Fibroblast of the aortic adventitia (primary cell): Measurements from ENCODE around the gene COG7. TPM values are rescaled to one million over a fixed set of nuclear protein-coding genes. Genes with fewer than 3 reads are reported as not detected.

ENCODE experiments used
- DNase-seq: peaks from one replicate; pipeline ENCODE4 v3.0.0-alpha.2; 2010; ENCODE audit warnings: low read depth
- H3K4me3 ChIP-seq: 2 replicates; pipeline ENCODE4 v1.5.1; 2011; ENCODE audit warnings: low read depth, mild to moderate bottlenecking, control low read depth, low read length, moderate library complexity
- small RNA-seq: library from RNA; depleted of rRNA; stranded (forward); fragments of <200 nt; gene quantifications from one replicate; pipeline ENCODE3, GENCODE V24; 2012
- total RNA-seq: library from RNA; depleted of rRNA; stranded (reverse); fragments of >200 nt; gene quantifications from 2 replicates; pipeline ENCODE4 v1.2.3, GENCODE V29; 2012; ENCODE audit warnings: low replicate concordance
- TF ChIP-seq, protein P1 (sequence below): IDR thresholded peaks from 2 replicates; pipeline ENCODE4 v1.5.1; 2011; ENCODE audit warnings: mild to moderate bottlenecking, low read length, control low read depth, inconsistent platforms; ENCODE audit not compliant: insufficient read depth

COG7 gene
- total RNA-seq, 1 donor = 18.9 TPM

DNA sequence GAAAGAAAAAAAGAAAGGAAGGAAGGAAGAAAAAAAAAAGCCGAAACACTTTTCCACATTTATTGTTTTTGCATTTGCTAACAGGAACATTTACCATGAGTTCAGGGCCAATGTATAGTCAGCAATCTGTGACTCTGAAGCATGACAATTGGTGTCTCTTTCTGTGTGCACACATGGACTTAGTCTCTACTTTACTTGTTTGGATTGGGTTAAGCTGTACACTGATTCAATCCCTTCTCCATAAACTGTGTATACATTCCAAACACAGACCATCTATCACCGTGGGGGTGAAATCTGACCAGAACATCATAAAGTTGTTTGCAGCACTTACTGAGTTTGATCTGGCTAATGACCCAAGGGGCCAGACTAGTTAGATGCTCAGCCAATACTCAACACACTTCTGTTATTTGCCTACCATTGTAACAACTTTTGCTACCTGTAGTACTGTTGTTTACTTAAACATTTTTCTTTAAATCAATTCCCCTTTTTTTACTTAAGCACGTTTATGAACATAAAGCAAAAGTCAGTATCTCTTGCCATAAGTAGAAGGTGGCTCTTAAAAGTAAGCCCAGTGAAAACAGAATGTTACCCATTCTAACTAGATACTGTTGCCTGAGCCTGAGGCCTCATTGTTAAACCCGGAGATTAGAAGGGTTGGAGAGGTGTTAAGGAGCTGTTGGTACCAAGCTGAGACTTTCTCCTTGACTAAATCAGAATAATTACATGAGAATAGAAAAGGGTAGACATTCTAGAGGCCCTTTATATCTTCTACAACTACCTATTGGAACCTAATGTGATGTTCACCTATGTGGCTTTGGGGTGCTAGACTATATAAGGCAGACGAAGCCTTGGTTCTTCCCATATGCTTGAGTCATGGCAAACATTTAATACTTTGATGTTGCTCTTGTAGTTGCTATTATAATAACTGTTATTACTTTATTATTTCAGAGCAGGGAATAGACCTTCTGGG, 109.1 kb downstream of the COG7 start:
- TF ChIP-seq, protein P1, sequence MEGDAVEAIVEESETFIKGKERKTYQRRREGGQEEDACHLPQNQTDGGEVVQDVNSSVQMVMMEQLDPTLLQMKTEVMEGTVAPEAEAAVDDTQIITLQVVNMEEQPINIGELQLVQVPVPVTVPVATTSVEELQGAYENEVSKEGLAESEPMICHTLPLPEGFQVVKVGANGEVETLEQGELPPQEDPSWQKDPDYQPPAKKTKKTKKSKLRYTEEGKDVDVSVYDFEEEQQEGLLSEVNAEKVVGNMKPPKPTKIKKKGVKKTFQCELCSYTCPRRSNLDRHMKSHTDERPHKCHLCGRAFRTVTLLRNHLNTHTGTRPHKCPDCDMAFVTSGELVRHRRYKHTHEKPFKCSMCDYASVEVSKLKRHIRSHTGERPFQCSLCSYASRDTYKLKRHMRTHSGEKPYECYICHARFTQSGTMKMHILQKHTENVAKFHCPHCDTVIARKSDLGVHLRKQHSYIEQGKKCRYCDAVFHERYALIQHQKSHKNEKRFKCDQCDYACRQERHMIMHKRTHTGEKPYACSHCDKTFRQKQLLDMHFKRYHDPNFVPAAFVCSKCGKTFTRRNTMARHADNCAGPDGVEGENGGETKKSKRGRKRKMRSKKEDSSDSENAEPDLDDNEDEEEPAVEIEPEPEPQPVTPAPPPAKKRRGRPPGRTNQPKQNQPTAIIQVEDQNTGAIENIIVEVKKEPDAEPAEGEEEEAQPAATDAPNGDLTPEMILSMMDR = no peak
- DNase-seq = no peak
- H3K4me3 ChIP-seq = no peak overlapping the region

DNA sequence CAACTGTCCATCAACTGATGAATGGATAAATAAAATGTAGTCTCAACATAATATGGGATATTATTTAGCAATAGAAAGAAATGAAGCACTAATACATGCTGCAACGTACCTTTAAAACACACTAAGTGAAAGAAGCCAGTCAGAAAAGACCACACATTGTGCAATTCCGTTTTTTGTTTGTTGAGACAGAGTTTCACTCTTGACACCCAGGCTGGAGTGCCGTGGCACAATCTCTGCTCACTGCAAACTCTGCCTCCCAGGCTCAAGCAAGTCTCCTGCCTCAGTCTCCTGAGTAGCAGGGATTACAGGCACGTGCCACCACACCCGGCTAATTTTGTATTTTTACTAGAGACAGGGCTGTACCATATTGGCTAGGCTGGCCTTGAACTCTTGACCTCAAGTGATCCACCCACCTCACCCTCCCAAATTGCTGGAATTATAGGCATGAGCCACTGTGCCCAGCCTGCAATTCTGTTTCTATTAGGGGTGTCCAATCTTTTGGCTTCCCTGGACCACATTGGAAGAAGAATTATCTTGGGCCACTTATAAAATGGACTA, 110.8 kb downstream of the COG7 start:
- DNase-seq = no peak
- TF ChIP-seq, protein P1 = no peak
- no peak overlapping the region for H3K4me3 ChIP-seq

DNA sequence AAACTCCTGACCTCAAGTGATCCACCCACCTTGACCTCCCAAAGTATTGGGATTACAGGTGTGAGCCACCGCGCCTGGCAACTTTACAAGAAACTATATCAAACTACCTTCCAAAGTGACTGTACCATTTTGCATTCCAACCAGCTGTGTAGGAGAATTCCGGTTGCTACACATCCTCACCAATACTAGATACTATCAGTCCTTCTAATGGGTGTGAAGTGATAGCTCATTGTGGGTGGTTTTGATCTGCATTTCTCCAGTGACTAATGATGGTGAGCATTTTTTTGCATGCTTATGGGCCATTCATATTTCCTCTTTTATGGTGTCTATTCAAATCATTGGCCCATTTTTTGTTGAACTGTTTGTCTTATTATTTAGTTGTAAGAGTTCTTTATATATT, 113.2 kb downstream of the COG7 start:
- TF ChIP-seq, protein P1 = no peak
- H3K4me3 ChIP-seq = no peak overlapping the region

More for the DNA sequence above, 113.2 kb downstream of the COG7 start:
- DNase-seq = no peak

Small RNA genes lying within 50 kb of the gene (small RNA-seq; reads per million reads assigned to genes)
- not detected for gene RF00072

Other genes starting within 250 kb of the COG7 start
- gene SCNN1B, start 150.9 kb downstream of the COG7 start, total RNA-seq = not detected in 2 replicates
- 11.5 and 38.7 TPM in 2 replicates for gene GGA2, start 57.3 kb upstream of the COG7 start, total RNA-seq
- gene EARS2, start 104.2 kb upstream of the COG7 start, total RNA-seq = 22.6 and 23.1 TPM in 2 replicates
- 74.6 and 89.1 TPM in 2 replicates for gene UBFD1, start 104.5 kb upstream of the COG7 start, total RNA-seq
- gene NDUFAB1, start 143.1 kb upstream of the COG7 start, total RNA-seq = 71.5 and 125 TPM in 2 replicates
- 19.2 and 19.4 TPM in 2 replicates for gene PALB2, start 188.1 kb upstream of the COG7 start, total RNA-seq
- gene DCTN5, start 188.3 kb upstream of the COG7 start, total RNA-seq = 22.5 and 54.8 TPM in 2 replicates
- gene PLK1, start 225.7 kb upstream of the COG7 start, total RNA-seq = 6.2 and 16.8 TPM in 2 replicates